Measurements from ENCODE around the gene EFCAB13.
"Not testable (repeated sequence)": the region's sequence is repeated elsewhere in the genome, so short reads cannot be mapped to it uniquely, and the experiment has no call there.

EFCAB13 gene

GRCh38 chr17:47466976-47467375 is 143.2 kb downstream of the EFCAB13 start:
- not testable (repeated sequence) for H3K9me3 ChIP-seq (ENCODE audit: insufficient read depth, low read depth, low read length); H3K9ac ChIP-seq (ENCODE audit: low read depth, low read length); H3K4me3 ChIP-seq (ENCODE audit: low read length); H3K27ac ChIP-seq (ENCODE audit: low read depth, low read length); H3K27me3 ChIP-seq (ENCODE audit: insufficient read depth, low read length); H3K4me1 ChIP-seq (ENCODE audit: insufficient read depth, low read length)
- H3K36me3 ChIP-seq (ENCODE audit: insufficient read depth, low read length), result peaks cover 15% of the 10 kb centered on the region; the same call in 1 of the 2 replicates
- WGBS, result over 99% methylated on average over 4 of the region's 4 CpGs

- Histone ChIP-seq H3K4me1 (ENCODE audit: insufficient read depth, low read length) (no peaks in the 10 kb centered on the region), H3K36me3 (ENCODE audit: insufficient read depth, low read length) (peaks cover 22% of the 10 kb centered on the region), H3K9me3 (ENCODE audit: insufficient read depth, low read depth, low read length) (no peaks in the 10 kb centered on the region), H3K27me3 (ENCODE audit: insufficient read depth, low read length) (no peaks in the 10 kb centered on the region), H3K9ac (ENCODE audit: low read depth, low read length) (no peak overlapping the region), H3K27ac (ENCODE audit: low read depth, low read length) (no peak overlapping the region), H3K4me3 (ENCODE audit: low read length) (no peak overlapping the region)
- 93% methylated on average over 4 of the region's 5 CpGs for WGBS
Observed at GRCh38 chr17:47470836-47471235, 147.1 kb downstream of the EFCAB13 start.

- not testable (repeated sequence) for H3K4me3 ChIP-seq (ENCODE audit: low read length); H3K9ac ChIP-seq (ENCODE audit: low read depth, low read length)
Observed at GRCh38 chr17:47472073-47472472, 148.3 kb downstream of the EFCAB13 start.

More at GRCh38 chr17:47472073-47472472, 148.3 kb downstream of the EFCAB13 start:
- H3K9me3 ChIP-seq (ENCODE audit: insufficient read depth, low read depth, low read length); H3K27me3 ChIP-seq (ENCODE audit: insufficient read depth, low read length); H3K27ac ChIP-seq (ENCODE audit: low read depth, low read length); H3K4me1 ChIP-seq (ENCODE audit: insufficient read depth, low read length): not testable (repeated sequence)
- WGBS, result 96% methylated on average over 6 of the region's 6 CpGs
- peaks cover 25% of the 10 kb centered on the region for H3K36me3 ChIP-seq (ENCODE audit: insufficient read depth, low read length)

Data from HUES64 (cell line).